Fibroblast of mammary gland (primary cell): ENCODE data around the gene ARHGAP32.

Source experiments
- DNase-seq: peaks from one replicate; pipeline ENCODE4 v3.0.0-alpha.2; 2010; ENCODE audit warnings: low read depth
- H3K4me3 ChIP-seq: 2 replicates; pipeline ENCODE4 v1.5.1; 2011; ENCODE audit warnings: low read depth, mild to moderate bottlenecking, low read length, moderate library complexity; ENCODE audit not compliant: control insufficient read depth
- TF ChIP-seq, protein P1 (sequence below): conservative IDR thresholded peaks from 2 replicates; pipeline ENCODE4 v1.5.1; 2011; ENCODE audit warnings: low read depth, low read length, inconsistent platforms; ENCODE audit not compliant: control insufficient read depth, insufficient read depth

The ARHGAP32 gene

GRCh38 chr11:128985880-128986279 is 206.2 kb downstream of the ARHGAP32 start:
- no peak for DNase-seq
- no peak overlapping the region for H3K4me3 ChIP-seq
- TF ChIP-seq, protein P1, sequence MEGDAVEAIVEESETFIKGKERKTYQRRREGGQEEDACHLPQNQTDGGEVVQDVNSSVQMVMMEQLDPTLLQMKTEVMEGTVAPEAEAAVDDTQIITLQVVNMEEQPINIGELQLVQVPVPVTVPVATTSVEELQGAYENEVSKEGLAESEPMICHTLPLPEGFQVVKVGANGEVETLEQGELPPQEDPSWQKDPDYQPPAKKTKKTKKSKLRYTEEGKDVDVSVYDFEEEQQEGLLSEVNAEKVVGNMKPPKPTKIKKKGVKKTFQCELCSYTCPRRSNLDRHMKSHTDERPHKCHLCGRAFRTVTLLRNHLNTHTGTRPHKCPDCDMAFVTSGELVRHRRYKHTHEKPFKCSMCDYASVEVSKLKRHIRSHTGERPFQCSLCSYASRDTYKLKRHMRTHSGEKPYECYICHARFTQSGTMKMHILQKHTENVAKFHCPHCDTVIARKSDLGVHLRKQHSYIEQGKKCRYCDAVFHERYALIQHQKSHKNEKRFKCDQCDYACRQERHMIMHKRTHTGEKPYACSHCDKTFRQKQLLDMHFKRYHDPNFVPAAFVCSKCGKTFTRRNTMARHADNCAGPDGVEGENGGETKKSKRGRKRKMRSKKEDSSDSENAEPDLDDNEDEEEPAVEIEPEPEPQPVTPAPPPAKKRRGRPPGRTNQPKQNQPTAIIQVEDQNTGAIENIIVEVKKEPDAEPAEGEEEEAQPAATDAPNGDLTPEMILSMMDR = no peak

- TF ChIP-seq, protein P1 = no peak
- no peak for DNase-seq
- H3K4me3 ChIP-seq = no peak overlapping the region
These were observed 209.1 kb downstream of the ARHGAP32 start for GRCh38 chr11:128983023-128983422.

DNA sequence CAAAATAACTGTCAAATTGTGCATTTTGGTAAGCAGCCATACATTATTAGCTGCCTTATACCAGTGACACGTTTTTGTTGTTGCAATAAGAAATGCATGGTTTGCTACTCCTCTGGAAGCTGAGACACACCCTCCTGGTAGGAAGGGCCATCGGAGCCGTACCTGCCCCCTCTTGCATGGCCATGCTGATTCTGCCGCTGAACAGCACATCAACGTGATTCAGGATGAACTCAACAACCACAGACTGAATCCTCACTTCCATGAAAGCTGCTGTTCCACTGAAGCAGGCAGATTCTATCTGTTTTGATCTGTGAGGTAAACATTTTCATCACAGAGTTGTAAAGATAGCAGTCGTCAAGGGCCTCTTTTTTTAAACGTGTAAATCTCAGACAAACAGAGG is 210.9 kb downstream of the ARHGAP32 start:
- no peak overlapping the region for H3K4me3 ChIP-seq
- TF ChIP-seq, protein P1 = no peak
- no peak for DNase-seq

DNA sequence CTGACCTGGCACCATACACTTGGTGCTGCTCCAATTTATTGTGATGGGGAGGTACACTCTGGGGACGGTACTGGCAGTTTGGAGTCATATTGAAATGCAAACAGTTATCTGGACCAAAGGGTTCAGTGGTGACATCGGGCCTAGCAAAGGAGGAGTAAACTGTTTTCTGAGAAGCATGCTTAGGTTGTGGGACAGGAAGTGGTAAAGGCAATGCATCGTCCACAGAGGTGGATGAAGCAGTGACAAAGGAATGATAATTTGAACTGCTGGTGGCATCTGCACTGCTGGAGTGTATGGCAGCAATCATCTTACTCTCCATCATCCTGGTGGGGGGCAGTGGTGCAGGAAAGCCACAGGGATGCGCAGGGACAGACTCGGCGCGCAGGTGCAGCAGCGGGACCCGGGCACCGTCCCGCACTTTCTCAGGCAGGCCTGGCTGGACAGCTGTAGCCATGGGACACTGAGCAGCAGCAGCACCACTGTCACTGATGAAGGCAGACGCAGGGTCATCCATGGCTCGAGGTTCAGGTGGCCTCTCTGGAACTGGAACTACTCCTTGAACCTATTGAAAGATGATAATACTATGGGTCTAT is 221.4 kb downstream of the ARHGAP32 start:
- no peak for DNase-seq
- no peak overlapping the region for H3K4me3 ChIP-seq
- TF ChIP-seq, protein P1 = no peak

DNA sequence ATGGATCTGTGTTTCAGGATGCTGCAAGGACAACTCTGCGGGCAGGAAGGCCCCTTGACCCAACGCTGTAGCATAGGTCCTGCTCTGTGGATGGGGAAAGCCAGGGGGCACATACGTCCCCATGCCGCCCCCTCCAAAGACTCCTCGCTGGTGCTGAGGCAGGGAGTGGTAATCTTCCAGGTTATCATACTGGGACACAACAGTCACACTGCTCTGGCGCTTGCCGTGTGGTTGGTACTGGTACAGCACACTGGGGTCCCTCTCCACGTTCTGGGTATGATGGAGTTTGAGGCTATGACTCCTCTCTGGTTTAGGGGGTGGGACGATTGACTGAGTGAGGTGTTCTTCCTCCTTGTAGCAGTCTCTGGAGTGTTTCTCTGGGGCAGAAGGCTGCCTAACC is 223.2 kb downstream of the ARHGAP32 start:
- DNase-seq = no peak
- TF ChIP-seq, protein P1 = no peak
- no peak overlapping the region for H3K4me3 ChIP-seq

- TF ChIP-seq, protein P1 = no peak
- H3K4me3 ChIP-seq = no peak overlapping the region
- no peak for DNase-seq
These were observed 224.5 kb downstream of the ARHGAP32 start for GRCh38 chr11:128967578-128967977.

DNA sequence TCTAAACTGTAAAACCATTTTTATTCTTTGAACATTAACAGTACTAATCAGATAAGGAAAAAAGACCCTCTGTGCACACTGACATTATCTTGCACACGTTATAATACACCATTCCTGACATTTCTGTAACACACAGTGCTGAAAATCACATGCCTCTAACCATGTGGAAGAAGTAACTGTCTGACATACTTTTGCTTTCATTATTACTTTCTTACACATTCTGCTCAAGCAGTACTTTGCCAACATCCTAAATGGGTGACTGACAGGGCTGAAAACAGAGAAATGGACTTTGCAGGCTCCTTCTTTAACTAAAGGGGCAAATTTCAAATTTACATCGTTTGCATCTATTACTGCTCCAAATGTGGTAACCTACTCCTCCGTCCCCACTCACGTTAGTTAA is 226.6 kb downstream of the ARHGAP32 start:
- TF ChIP-seq, protein P1 = no peak
- H3K4me3 ChIP-seq = no peak overlapping the region
- DNase-seq = no peak
